Fibroblast of skin of back (primary cell): ENCODE results near the gene ARSA.
"Not testable (repeated sequence)": the region's sequence is repeated elsewhere in the genome, so short reads cannot be mapped to it uniquely, and the experiment has no call there.

Experiments
- DNase-seq: peaks from one replicate; pipeline ENCODE4 v3.0.0-alpha.2; 2013

ARSA gene

DNA sequence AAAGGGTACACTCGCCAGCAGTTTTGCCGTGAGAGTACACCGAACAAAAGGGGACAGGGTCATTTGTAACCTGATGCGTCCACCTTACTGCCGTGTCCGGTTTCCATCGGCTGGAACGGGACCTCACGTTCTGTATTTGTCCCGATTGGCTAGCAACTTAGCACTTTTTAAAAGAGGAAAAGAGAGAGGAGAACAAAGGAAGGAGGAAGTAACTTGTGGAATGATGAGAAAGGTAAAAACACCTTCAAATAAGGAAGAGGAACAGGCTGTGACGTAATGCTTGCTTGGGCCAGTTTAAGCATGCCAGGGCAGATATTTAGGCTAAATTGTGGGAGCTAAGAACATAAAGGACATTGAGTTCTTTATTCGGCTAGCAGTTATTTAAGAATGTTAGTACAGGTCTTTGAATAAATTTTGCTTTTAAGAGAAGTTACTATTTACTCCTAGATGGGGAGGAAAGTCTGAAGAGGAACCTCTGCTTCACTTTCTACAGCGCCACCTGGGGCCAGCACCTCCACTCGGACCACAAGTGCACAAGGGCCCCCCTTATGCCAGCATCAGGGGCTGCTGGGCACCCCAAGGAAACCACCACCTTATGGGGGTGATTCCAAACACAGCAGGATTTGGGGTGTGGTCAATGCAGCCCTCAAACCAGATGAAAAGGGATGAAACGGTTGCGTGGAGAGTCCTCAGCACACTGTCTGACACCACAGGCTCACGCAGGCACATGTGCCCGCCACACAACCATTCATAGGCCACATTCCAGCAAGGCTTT is 5.8 kb downstream of the ARSA start:
- no peak for DNase-seq

DNA sequence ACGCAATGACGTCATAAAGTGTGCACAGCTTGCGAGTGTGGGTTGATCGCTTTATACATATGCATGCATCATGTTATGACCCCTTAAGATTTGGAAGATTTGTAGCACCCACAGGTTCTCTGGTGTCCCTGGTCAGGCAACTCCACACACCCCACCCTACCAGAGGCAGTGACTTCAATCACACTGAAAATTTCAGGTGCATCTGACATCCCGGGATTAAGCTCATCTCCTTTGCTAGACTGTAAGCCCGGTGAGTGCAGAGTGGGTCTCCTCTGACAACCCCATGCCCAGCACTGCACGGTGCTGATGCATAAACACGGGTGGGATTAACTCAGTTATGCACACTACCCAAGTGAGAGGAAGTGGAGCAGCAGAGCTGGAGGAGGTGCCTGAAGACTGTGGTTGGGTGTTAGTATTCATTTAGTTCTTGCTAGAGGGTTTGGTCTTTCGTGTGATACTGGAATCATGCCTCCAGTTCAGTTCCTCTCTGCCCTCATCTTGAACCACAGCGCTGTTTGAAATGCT is 6.5 kb downstream of the ARSA start:
- DNase-seq = no peak

DNA sequence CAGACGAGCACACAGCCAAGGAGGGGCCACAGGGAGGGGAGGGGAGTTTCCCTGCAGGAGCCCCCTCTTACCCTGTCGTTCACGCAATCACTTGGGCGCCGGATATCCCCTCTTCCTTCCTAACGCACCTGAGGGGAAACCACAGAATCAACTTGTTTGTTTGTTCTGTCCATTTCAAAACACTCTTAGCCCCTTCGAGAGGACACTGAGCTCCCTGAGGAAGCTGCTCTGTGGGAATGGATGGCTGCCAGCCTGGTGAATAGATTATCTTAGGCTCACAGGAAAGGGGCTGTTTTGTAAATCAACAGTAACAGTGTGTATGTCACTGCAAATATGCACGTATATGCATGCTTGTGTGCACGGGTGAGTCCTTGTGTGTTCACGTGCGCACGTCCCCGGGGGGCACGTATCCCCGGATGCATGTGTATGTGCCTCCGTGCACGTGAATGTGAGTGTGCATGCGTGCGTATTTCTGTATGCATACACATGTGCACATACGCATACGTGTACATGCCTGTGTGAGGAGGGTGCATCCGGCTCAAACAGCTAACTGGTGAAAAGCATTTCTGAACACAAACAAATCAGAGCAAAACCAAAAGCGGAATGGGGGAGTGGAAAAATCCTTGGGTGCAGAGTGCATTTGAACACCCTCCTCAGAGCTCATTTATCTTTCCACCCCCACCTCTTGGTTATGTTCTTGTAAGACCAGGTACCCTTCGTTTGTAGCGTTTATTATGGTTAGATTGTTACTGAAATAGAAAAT is 7.2 kb downstream of the ARSA start:
- DNase-seq = no peak

- DNase-seq = not testable (repeated sequence)
These were observed 13.7 kb downstream of the ARSA start for GRCh38 chr22:50614296-50614695.

GRCh38 chr22:50613291-50613981 is 14.5 kb downstream of the ARSA start:
- DNase-seq = no peak

- DNase-seq = no peak
These were observed 15.3 kb downstream of the ARSA start for GRCh38 chr22:50612528-50613221.

DNA sequence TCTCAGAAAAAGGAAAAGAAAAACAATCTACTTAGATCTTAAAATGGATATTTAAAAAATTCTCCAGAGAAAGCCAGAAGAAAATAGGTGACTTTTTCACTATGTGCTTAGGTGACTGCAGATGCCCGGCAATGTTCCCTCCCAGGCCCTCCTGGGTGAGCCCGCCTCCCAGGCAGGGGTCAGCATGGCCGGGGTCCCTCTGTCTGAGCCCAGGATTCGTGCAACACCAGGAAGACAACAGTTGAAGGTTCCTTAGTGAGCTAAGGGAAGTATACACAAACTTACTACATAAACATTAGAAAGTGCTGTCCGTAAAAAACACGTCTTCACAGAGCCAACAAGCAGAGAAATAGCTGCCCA is 15.8 kb downstream of the ARSA start:
- no peak for DNase-seq

- DNase-seq = no peak
These were observed 16.5 kb downstream of the ARSA start for GRCh38 chr22:50611341-50612060.

GRCh38 chr22:50610581-50610980 is 17.4 kb downstream of the ARSA start:
- DNase-seq = no peak

- DNase-seq = no peak
These were observed 17.9 kb downstream of the ARSA start for GRCh38 chr22:50610041-50610451.

- no peak for DNase-seq
These were observed 18.4 kb downstream of the ARSA start for GRCh38 chr22:50609599-50609998.

GRCh38 chr22:50608996-50609395 is 19.0 kb downstream of the ARSA start:
- DNase-seq = no peak

- DNase-seq = not testable (repeated sequence)
These were observed 19.7 kb downstream of the ARSA start for GRCh38 chr22:50608058-50608840.

- no peak for DNase-seq
These were observed 20.3 kb downstream of the ARSA start for GRCh38 chr22:50607659-50608020.

DNA sequence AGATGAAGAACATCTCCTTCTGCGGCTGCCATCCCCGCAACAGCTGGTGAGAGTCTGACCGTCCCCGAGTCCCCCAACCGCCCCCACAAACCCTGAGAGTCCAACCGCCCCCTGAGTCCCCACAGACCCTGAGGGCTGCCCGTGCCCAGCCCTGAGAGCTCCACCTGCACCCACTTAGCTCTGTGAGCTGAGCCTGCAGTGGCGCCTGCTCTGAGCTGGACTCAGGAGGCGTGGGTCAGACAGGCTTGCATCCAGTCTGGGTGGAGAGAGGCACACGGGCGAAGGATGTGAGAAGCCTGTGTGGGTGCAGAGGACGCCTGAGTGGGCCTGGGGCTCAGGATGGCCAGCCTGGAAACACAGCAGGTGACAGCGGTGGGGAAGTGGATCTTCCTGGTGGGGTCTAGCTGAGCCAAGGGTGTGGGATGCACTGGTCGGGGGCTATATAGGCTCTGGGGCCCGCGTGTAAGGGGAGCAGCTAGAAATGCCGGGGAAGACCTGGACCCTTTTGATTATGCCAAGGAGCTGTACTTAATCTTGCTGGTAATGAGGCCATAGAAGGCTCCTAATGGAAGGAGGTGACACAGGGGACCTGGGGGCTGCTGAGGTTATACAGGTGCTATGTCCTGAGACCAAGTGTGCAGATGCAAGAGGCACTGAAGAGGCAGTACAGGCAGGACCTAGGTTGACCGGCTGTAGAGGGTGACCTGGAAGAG is 20.9 kb downstream of the ARSA start:
- no peak for DNase-seq

- DNase-seq = no peak
These were observed 21.6 kb downstream of the ARSA start for GRCh38 chr22:50606165-50606945.

DNA sequence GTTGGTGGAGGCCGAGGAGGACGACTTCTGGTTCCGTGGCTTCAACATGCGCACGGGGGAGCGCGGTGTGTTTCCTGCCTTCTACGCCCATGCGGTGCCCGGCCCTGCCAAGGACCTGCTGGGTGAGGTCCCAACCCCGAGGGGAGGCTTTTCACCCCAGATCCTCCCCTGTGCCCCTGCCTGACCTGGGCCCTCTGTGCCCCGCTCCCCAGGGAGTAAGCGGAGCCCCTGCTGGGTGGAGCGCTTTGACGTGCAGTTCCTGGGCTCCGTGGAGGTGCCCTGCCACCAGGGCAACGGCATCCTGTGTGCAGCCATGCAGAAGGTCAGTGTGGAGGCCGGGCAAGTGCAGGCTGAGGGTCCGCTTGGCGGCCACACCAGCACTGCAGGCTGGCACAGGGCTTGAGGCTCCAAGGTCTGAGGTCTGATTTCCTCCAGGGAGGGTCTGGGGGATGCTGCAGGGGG is 22.3 kb downstream of the ARSA start:
- no peak for DNase-seq

DNA sequence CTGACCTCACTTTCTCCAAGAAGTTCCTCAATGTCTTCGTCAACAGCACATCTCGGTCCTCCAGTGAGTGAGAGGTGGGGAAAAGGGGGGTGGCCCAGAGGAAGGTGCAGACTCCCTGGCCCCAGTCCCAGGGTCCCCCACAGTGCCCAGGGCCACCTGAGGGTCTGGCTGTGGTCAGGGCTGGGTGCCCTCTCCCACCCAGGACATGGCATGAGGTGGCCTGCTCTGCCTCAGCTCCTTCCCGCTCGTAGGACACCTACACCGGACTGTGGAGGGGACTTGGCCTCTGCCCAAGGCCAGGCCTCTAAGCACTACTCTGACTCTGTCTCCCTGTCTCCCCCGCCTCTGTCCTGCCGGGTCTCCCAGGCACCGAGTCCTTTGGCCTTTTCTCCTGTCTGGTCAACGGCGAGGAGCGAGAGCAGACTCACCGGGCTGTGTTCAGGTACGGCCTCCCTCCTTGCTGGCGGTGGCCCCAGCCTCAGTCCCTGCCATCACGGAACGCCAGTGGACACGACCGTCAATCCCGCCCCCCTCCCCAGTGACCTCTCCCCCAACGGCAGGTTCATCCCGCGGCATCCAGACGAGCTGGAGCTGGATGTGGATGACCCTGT is 22.8 kb downstream of the ARSA start:
- no peak for DNase-seq
